Measurements from ENCODE around the gene DDX17. TPM values are rescaled to one million over a fixed set of nuclear protein-coding genes. Genes with fewer than 3 reads are reported as not detected.
A peak's percentile ranks its signal among the peaks of the same experiment; 100 is the strongest.

DDX17 gene
- total and polyA plus RNA-seq, 8 donors: 384 to 895 (median 803) TPM

GRCh38 chr22:38455530-38456271, 50.4 kb downstream of the DDX17 start:
- ATAC-seq (peak; percentile 19), DNase-seq (no peak)
- TF ChIP-seq CTCF (IDR thresholded peaks at IDR 0.05): no peak
- intact Hi-C loops (cut with DNase I): no loop called here
- Histone ChIP-seq H3K27me3 (peaks cover 41 to 97% of the 10 kb centered on the region in 2 donors), H3K9me3 (no peaks in the 10 kb centered on the region), H3K4me3 (peak overlapping the region in 1 of 2 donors; percentile 19), H3K27ac (no peak overlapping the region), H3K36me3 (no peaks in the 10 kb centered on the region), H3K4me1 (peaks cover 0 to 16% of the 10 kb centered on the region in 2 donors)

GRCh38 chr22:38455076-38455529, 51.0 kb downstream of the DDX17 start, which contains the start of gene KCNJ4:
Gene KCNJ4 (minus strand): TSS chr22:38455199. CDS start chr22:38428132, 27,067 bp downstream.
- Histone ChIP-seq H3K36me3 (no peaks in the 10 kb centered on the region), H3K9me3 (no peaks in the 10 kb centered on the region), H3K27me3 (peaks cover 41 to 97% of the 10 kb centered on the region in 2 donors), H3K27ac (no peak within 1 kb of the TSS), H3K4me3 (peak within 1 kb of the TSS in 1 of 2 donors; percentile 28), H3K4me1 (peaks cover 0 to 16% of the 10 kb centered on the region in 2 donors)
- no peak for DNase-seq
- no peak for TF ChIP-seq CTCF (IDR thresholded peaks at IDR 0.05)
- intact Hi-C loops (cut with DNase I): no loop called here
- ATAC-seq: no peak

- TF ChIP-seq CTCF (IDR thresholded peaks at IDR 0.05): no peak
- intact Hi-C loops (cut with DNase I): no loop called here
- Histone ChIP-seq H3K4me1 (peaks cover 0 to 16% of the 10 kb centered on the region in 2 donors), H3K27ac (no peak overlapping the region), H3K4me3 (peak overlapping the region in 1 of 2 donors; percentile 28), H3K9me3 (no peaks in the 10 kb centered on the region), H3K36me3 (no peaks in the 10 kb centered on the region), H3K27me3 (peaks cover 41 to 97% of the 10 kb centered on the region in 2 donors)
- peak; percentile 28 for ATAC-seq
- DNase-seq: no peak
Measured at GRCh38 chr22:38454353-38455075, 51.6 kb downstream of the DDX17 start.

- Histone ChIP-seq H3K27ac (no peak overlapping the region), H3K36me3 (no peaks in the 10 kb centered on the region), H3K4me1 (peaks cover 0 to 16% of the 10 kb centered on the region in 2 donors), H3K9me3 (no peaks in the 10 kb centered on the region), H3K27me3 (peaks cover 39 to 97% of the 10 kb centered on the region in 2 donors), H3K4me3 (no peak overlapping the region)
- ATAC-seq (no peak), DNase-seq (no peak)
- intact Hi-C loops (cut with DNase I): no loop called here
- TF ChIP-seq CTCF (IDR thresholded peaks at IDR 0.05): no peak
Measured at GRCh38 chr22:38453996-38454352, 52.1 kb downstream of the DDX17 start.

- peaks cover 34 to 97% of the 10 kb centered on the region in 2 donors for H3K27me3 ChIP-seq
- intact Hi-C loops (cut with DNase I): no loop called here
- DNase-seq (no peak), ATAC-seq (no peak)
- peaks cover 0 to 16% of the 10 kb centered on the region in 2 donors for H3K4me1 ChIP-seq
- H3K9me3 ChIP-seq: no peaks in the 10 kb centered on the region
- H3K36me3 ChIP-seq: no peaks in the 10 kb centered on the region
- H3K4me3 ChIP-seq: no peak overlapping the region
- no peak for TF ChIP-seq CTCF (IDR thresholded peaks at IDR 0.05)
- no peak overlapping the region for H3K27ac ChIP-seq
Measured at GRCh38 chr22:38453066-38453672, 52.9 kb downstream of the DDX17 start.

Data from left lung (tissue), 10 donors.